Stimulated activated CD8-positive, alpha-beta memory T cell treated with anti-CD3 and anti-CD28 coated beads, Interleukin-4, amount 100 ng/mL, for 24 hours (primary cell): ENCODE measurements around the gene ENDOG.

Experiments
- DNase-seq: peaks from one replicate; pipeline ENCODE4 v3.0.0-alpha.2; 2020; ENCODE audit warnings: low read depth

The ENDOG gene

DNA sequence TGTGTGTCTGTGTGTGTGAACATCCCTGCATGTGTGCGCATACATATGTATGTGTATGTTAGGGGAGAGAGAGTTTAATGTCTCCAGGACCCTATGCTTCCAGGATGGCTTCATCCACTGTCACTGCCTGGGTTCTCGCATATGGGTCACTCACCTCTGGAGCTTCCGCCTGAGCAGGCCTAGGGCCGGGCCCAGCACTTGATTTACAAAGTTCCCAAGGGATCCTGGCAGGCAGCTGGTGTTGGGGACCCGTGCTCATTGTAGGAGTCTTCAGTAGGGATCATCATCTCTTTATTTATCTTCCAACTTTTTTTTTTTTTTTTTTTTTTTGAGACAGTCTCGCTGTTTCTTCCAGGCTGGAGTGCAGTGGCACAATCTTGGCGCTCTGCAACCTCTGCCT lies 18.2 kb upstream of the ENDOG start:
- no peak for DNase-seq

DNA sequence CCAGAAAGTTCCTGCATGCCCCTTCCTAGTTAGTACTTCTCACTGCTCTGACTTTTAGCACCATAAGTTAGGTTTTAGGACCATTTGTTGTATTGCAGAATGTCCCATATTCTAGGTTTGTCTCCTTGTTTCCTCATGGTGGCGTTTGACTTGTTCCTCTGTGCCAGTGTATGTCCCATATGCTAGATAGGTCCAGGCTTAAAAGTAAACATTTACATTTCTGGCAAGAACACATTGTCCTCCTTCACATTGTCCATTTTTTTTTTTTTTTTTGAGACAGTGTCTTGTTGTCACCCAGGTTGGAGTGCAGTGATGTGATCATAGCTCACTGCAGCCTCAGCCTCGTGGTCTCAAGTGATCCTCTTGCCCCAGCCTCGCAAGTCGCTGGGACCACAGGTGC lies 15.8 kb upstream of the ENDOG start:
- DNase-seq, result no peak

DNA sequence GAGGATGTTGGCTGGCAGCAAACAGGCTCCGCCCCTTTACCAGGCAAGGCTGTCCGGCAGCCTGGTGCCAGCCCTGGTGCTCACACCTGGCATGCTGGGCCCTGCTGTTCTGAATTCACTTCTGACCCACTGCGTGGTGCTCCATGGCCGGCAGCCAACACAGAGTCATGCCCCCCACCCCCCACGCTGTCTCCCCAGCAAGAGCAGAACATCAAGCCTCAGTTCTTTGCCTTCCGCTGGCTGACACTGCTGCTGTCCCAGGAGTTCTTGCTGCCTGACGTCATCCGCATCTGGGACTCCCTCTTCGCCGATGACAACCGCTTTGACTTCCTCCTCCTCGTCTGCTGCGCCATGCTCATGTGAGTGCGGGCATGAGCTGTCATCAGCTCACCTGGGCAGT lies 12.6 kb upstream of the ENDOG start:
- DNase-seq, result no peak

DNA sequence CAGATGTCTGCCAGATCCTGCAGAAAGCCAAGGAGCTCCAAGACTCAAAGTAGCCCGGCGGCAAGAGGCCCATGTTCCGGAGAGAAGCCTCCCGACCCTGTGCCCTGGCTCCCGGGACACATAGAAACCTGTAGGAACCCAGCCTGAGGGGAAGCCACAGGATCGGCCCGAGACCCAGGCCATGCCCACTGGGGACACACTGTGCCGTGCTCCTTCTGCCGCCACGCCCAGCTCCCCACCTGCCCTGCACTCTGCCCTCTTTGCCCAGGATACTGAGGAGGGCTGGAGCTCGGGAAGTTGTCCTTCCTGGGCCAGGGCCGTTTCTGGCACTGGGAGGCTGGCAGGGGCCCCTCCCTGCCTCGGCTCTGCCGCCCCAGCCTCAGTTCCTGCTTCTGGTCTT lies 10.5 kb upstream of the ENDOG start:
- DNase-seq, result no peak

DNA sequence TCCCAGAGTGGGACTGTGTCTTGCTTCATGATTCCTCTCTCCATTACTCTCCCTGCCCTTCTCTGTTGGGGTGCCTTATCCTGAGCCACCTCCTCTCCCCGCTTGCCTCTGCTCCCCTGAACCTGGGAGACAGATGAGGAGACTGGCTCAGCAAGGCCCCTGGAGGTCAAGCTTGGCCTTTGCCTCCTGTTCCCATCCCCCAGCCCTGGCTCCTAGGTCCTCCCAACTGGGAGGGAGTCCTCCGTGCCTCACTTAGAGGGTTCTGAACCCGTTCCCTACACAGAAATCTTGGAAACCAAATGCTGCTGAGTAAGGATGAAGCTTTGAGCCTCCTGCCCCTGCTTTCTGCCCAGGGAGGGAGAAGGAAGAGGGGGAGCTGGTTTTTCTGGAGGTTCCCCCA lies 9.8 kb upstream of the ENDOG start:
- DNase-seq, result no peak

DNA sequence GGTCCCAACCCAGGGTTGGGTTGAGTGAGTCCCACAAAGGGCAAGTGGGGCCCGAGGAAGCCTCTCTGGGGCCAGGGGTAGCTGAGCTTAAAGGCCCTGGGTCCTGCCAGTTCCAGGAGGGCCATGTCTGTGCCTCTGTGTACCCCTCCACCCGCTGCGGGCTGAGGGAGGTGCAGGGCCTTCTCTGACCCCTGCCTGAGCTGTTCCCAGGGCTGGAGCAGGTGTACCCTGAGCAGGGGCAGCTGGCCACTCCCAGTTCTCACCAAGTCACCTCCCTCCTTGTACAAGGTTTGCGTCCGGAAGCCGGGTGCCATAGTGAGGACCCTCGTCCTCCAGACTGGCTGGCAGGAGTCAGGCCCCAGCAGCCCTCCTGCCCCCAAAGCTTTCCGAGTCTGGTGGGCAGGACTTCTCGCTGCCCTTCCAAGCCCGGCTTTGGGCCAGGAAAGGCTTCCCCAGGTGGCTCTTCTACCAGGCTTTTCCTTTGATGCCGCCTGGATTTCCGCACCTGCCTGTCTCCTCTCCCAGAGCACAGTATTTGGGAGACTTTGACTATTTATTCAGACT lies 9.2 kb upstream of the ENDOG start:
- no peak for DNase-seq

DNA sequence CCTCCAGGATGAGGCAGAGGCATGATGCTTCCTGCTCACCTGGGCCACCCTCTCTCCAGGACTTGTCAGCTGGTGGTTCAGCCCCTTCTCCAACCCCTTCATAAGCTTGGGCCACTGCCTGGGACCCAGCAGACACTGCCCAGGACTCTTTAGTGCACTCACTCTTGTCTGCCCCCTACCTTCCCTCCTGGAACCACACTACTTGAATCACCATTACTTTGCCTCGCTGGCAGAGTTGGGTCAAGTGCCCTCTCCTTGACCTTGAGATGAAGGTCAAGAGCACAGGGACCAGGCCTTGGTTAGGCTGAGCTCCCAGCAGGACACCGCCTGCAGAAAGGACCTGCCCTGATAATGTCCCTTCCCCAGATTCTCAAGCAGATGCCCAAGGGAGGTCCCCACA lies 8.5 kb upstream of the ENDOG start:
- no peak for DNase-seq

DNA sequence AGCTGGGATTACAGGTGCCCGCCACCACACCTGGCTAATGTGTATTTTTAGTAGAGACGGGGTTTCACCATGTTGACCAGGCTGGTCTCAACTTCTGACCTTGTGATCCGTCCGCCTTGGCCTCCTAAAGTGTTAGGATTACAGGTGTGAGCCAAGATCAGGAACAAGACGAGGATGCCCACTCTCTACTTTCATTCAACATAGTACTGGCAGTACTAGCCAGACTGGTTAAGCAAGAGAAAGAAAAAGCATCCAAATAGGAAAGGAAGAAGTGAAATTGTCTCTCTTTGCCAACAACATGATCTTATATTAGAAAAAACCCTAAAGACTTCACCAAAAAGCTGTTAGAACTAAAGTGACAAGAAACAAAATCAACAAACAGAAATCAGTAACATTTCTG lies 7.4 kb upstream of the ENDOG start:
- no peak for DNase-seq

DNA sequence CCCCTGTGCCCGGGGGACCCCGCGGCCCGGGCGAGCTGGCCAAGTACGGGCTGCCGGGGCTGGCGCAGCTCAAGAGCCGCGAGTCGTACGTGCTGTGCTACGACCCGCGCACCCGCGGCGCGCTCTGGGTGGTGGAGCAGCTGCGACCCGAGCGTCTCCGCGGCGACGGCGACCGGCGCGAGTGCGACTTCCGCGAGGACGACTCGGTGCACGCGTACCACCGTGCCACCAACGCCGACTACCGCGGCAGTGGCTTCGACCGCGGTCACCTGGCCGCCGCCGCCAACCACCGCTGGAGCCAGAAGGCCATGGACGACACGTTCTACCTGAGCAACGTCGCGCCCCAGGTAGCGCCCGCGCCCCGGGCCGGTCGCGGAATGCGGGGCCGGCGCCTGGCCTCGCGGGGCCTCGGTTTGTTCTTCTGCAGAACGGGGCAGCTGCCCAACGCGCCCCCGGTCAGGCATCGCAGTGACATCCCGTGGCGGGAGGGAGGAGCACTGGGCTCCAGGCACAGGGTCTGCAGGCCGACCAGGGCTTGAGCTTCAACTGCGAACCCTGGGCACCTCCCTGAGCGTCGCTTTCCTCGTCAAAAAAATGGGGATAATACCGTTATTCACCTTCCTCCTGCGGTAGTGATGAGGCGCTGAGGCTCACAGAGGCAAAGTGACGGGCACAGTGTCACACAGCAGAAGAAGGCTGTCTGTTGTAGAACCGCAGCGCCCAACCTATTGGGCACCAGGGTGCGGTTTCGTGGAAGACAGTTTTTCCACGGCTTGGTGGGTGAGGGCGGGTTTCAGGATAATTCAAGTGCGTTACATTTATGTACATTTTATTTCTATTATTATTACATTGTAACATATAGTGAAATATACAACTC lies 777 bp downstream of the ENDOG start:
- no peak for DNase-seq

DNA sequence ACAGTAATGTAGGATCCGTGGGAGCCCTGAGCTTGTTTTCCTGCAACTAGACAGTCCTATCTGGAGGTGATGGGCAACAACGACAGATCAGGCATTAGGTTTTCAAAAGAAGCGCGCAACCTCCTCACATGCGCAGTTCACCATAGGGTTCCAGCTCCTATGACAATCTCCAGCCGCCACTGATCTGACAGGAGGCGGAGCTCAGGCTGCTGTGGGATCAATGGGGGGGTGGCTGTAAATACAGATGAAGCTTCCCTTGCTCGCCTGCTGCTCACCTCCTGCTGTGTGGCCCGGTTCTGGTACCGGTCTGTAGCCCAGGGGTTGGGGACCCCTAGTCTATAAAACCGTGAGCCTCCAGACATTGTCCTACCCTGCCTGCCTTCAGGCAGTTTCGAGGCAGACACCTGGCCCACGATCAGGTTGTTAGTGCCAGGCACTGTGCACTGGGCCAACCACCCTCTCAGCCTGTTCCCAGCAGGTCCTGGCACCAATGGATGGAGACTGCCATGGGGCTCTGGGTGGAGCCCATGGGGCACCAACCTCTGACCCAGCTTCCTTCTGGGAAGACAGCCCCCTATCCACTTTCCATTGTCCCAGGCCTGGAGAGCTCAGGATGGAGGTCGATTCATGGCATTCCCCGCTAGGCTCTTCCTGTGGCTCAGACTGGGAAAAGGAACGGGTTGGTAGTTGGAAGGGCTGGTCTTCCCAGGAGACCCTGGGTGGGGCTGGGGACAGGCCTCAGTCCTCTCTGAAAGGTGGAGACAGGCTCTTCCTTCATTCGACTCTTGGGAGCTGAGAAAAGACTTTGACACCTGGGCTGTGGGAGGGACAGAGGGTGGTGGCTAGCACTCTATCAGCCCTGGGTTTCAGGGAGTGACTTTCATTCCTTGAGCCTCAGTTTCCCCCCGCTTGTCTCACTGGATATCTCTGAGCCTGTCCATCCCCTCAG lies 1.7 kb downstream of the ENDOG start:
- DNase-seq, result no peak

DNA sequence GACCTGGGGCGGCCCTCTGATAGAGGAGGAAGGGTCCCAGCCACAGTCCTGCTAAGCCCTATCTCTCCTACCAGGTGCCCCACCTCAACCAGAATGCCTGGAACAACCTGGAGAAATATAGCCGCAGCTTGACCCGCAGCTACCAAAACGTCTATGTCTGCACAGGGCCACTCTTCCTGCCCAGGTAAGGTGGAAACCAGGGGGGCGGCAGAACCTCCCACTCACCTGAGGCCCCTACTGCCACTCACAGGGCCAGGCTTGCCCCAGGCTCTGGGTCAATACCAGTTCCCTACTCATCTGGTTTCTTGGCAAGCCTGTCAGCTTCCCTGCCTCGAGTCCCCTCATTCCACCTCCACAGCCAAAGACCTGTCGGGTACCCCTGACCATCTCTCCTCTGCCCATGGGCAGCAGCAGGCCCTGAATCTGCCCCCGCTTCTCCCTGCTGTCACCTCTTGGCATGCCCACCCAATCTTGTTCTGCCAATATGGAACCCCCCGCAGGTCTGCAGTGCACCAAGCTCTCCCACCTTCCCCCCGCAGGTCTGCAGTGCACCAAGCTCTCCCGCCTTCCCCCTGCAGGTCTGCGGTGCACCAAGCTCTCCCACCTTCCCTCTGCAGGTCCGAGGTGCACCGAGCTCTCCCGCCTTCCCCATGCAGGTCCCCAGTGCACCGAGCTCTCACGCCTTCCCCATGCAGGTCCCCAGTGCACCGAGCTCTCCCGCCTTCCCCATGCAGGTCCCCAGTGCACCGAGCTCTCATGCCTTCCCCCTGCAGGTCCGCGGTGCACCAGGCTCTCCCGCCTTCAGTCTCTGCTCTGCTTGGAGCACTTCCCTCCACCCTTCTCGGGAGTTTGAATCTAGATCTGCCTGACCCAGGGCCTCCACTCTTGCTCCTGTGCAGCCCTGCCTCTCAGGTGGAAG lies 2.6 kb downstream of the ENDOG start:
- DNase-seq, result no peak

DNA sequence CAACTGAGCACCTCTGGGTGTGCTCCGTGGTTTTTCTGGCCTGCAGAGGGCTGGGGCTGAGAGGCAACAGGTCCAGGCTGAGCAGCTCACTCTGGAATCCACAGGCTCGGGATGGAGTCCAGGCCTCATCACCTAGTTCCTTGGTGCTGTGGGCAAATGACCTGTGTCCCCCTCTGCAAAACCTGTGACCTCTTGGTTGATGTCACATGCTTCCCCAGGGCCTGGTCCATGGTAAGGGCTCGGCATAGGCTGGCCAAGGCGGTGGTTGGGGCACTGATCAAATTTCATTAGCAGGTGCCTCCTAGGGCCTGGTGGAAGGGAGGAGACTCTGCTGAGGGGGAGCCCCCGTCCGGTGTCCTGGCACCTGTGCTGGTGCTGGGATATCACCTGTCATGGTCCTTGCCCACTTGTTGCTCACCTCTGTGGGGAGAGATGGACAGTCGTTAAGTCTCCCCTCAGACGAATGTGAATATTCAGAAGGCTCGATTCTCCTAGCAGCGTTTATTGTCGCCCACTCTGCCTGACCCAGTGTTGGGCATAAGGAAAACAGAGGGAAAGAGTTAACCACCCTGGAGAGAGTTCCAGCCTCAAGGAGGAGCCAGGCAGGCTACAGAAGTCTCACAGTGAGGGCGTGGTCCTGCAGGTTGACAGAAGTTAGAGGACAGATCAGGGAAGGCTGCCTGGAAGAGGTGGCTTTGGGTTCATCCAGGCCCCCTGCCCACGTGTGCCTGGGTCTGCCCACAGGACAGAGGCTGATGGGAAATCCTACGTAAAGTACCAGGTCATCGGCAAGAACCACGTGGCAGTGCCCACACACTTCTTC lies 3.5 kb downstream of the ENDOG start:
- DNase-seq, result no peak

DNA sequence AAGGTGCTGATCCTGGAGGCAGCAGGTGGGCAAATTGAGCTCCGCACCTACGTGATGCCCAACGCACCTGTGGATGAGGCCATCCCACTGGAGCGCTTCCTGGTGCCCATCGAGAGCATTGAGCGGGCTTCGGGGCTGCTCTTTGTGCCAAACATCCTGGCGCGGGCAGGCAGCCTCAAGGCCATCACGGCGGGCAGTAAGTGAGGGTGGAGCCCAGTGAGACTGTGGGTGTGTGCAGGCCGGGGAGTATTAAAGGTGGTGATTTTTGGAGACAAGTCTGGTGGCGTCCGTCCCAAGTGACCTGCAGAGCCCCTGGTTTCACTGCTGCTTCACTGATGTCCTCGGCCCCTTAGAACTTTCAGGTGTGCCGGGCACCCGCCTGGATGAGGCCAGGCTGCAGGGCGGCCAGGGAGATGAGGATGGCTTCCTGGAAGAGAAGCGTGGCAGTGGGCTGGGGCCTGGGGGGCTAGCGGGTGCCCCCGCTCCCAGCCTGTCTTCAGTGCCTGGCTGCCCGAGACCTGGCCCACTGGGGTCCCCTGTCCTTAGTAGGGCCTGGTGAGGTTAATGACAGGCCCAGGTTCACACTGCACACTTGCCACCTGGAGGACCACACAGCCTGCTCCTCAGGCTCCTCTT lies 4.2 kb downstream of the ENDOG start:
- no peak for DNase-seq

DNA sequence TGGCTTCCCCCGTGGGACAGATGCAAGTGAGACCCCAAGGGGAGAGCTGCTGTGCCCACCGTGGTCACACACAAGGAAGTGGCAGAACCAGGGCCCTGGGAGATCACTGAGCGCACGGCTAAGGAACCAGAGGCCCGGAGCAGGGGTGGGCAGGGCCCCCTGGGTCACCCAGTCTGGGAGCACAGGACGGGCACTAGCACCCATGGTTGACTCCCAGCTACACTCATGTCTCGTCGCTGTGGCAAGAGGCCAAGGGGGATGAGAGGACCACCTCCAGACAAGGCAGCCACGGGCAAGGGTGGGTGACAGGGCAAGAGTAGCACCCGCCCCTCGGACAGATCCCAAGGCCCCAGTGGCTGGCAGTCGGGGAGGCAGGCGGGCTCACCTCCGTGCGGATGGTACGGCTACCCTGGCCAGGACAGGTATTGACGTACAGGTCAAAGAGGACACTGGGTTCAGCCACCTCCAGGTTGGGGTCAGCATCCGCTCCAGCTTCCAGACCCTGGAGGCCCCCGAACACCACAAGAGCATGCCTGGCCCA lies 5.1 kb downstream of the ENDOG start:
- no peak for DNase-seq

DNA sequence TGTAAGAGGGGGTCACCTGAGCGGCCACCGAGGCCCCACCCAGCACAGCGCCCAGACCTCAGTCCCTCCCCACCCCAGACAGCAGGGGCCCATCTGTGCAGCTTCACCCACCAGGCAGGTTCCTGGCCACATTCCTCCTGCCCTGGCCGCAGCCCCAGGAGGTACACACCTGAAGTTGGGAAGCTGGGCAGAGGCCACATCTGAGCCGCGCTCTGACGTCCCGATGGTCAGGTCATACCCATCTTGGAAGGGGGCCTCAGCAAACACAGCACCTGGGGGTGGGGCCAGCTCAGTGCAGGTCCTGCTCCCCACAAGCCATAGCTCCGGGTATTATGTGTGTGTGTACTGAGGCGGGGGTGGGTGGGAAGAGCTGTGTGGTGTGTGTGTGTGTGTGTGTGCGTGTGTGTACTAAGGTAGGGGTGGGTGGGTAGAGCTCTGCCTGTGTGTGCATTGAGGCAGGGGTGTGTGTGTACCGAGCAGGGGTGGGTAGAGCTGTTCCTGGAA lies 5.7 kb downstream of the ENDOG start:
- DNase-seq, result no peak

DNA sequence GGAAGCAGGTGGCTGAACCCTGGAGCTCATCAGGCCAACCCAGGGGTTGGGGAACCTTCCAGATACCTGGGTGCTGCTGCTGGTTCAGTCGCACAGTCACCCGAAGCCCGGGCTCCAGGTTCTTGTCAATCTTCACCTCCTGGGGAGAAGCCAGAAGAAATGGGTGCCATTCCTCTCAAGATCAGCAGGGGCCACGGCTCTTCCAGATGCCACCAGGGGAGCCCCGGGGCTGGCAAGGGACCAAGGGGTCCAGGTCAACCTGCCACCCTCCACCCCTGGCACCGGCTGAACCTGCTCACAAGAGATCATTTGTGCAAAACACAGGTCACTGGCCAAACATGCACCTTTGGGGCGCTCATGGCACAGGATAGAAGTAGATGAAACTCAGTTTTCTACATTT lies 6.6 kb downstream of the ENDOG start:
- DNase-seq, result no peak

DNA sequence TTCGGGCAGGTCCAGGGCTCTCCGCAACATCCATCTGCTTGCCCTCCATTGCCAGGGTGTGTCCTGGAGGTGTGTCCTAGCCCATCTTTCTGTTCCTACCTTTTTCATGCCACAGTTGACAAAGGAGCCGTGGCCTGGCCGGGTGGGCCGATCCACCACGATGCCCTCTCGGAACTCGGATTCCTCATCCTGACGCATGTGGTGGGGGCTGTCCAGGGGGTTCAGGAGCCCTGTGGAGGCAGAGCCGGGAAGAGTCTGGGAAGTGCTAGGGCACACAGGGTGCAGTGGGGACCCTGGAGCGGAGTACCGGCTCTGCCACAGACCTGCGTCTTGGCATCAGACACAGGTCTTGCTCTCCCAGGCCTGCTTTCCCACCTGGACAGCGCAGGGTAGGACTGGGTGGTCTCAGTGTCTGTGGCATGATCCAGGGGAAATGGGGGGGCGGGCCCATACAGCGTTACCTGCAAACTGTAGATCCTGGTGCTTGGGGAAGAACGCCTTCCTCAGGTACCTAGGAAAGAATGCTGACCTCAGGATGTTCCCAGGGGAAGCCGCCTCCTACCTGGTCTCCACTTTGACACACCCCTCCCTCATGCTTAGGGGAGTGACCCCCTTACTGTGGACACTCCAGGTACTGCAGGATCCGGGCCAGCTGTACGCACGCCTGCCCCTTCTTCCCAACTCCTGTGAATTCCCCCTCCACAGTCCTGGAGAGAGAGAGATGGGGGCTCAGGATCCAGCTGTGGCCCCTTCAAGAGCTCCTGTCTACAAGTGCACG lies 7.8 kb downstream of the ENDOG start:
- DNase-seq, result no peak

DNA sequence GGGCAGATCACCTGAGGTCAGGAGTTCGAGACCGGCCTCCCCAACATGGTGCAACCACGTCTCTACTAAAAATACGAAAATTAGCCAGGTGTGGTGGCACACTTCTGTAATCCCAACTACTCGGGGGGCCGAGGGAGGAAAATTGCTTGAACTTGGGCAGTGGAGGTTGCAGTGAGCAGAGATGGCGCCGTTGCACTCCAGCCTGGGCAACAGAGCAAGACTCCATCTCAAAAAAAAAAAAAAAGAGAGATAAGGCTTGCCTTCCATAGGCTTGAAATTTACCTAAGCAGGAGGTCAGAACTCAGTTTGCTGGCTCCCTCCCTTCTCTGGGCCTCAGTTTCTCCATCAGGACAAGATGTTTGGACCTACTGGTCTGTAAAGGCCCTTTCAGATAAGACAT lies 10.0 kb downstream of the ENDOG start:
- no peak for DNase-seq
